ENCODE results near the gene NTRK1.

Gene NTRK1

DNA sequence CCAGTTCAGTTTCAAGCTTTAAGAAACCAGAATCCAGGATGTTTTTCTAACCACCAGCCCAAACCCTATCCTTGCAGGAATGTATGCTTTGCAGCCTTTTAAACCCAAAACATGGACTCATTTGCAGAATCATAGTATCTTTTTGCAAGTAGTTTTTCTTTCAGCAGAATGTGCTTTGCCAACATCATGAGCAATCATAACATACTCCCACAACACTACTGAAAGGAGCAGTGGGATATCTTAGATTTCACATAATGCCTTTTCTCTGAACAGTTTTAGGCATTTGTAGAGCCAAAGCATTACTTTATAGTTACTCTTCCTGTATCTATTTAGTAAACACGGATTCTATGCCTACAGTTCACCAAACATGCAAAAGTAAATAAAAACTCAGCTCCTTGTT, 34.0 kb upstream of the NTRK1 start:
- Histone ChIP-seq H3K79me2 (ENCODE audit: insufficient read depth, low read depth) (no peaks in the 10 kb centered on the region), H3K36me3 (ENCODE audit: insufficient read depth) (no peaks in the 10 kb centered on the region), H3K4me2 (no peak overlapping the region), H3K27ac (no peak overlapping the region), H2AFZ (ENCODE audit: low read depth) (no peak overlapping the region), H3K9ac (no peak overlapping the region), H3K27me3 (ENCODE audit: insufficient read depth, low read depth) (peaks cover 5% of the 10 kb centered on the region; the same call in 1 of the 2 replicates), H3K4me1 (ENCODE audit: low read depth, poor library complexity, severe bottlenecking) (no peaks in the 10 kb centered on the region), H4K20me1 (ENCODE audit: insufficient read depth) (no peaks in the 10 kb centered on the region), H3K4me3 (IDR thresholded peaks at IDR 0.05; ENCODE audit: insufficient read depth, low read depth, low read length) (no peak overlapping the region)
- TF ChIP-seq, protein P1, sequence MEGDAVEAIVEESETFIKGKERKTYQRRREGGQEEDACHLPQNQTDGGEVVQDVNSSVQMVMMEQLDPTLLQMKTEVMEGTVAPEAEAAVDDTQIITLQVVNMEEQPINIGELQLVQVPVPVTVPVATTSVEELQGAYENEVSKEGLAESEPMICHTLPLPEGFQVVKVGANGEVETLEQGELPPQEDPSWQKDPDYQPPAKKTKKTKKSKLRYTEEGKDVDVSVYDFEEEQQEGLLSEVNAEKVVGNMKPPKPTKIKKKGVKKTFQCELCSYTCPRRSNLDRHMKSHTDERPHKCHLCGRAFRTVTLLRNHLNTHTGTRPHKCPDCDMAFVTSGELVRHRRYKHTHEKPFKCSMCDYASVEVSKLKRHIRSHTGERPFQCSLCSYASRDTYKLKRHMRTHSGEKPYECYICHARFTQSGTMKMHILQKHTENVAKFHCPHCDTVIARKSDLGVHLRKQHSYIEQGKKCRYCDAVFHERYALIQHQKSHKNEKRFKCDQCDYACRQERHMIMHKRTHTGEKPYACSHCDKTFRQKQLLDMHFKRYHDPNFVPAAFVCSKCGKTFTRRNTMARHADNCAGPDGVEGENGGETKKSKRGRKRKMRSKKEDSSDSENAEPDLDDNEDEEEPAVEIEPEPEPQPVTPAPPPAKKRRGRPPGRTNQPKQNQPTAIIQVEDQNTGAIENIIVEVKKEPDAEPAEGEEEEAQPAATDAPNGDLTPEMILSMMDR (conservative IDR thresholded peaks at IDR 0.05; ENCODE audit: low read depth, low read length) = no peak

DNA sequence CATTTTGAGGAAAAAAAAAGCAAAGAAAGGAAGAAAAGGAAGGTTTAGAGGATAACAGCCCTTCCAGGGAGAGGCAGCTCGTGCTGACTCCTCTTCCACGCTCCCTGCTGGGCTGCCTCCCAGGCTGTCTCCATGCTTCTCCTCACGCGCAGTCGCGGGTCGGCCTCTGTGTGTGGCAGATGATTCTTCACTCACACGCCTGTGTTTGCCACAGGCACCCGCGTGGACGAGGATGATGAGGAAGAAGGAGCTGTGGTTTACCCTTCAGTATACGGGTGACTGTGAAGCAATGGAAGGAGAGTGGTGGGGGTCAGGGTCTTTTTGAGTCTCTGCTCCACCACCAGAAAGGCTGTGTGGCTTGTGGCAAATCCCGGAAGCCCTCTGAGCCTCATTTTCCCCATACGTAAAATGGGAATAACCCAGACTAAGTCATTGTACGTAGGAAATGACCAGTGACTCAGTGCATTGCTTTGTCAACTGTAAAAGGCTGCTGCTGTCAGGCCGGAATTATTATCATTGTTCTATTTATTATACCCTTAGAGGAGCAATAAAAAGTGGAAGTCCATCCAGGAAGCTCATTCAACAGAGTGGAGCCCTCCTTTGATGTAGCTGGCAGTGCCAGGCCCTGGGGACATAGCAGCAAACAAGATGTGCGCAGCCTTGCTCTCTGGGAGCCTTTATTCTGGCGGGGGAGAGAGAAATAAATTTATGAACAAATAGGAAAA, 32.1 kb upstream of the NTRK1 start:
- no peaks in the 10 kb centered on the region for H3K79me2 ChIP-seq (ENCODE audit: insufficient read depth, low read depth)
- H2AFZ ChIP-seq (ENCODE audit: low read depth) = no peak overlapping the region
- H3K9ac ChIP-seq = no peak overlapping the region
- H3K4me2 ChIP-seq = no peak overlapping the region
- H3K27me3 ChIP-seq (ENCODE audit: insufficient read depth, low read depth) = peaks cover 14% of the 10 kb centered on the region; the same call in 1 of the 2 replicates
- no peaks in the 10 kb centered on the region for H4K20me1 ChIP-seq (ENCODE audit: insufficient read depth)
- TF ChIP-seq, protein P1 (conservative IDR thresholded peaks at IDR 0.05; ENCODE audit: low read depth, low read length) = no peak
- no peak overlapping the region for H3K27ac ChIP-seq
- no peaks in the 10 kb centered on the region for H3K36me3 ChIP-seq (ENCODE audit: insufficient read depth)
- H3K4me1 ChIP-seq (ENCODE audit: low read depth, poor library complexity, severe bottlenecking) = no peaks in the 10 kb centered on the region
- no peak overlapping the region for H3K4me3 ChIP-seq (IDR thresholded peaks at IDR 0.05; ENCODE audit: insufficient read depth, low read depth, low read length)

DNA sequence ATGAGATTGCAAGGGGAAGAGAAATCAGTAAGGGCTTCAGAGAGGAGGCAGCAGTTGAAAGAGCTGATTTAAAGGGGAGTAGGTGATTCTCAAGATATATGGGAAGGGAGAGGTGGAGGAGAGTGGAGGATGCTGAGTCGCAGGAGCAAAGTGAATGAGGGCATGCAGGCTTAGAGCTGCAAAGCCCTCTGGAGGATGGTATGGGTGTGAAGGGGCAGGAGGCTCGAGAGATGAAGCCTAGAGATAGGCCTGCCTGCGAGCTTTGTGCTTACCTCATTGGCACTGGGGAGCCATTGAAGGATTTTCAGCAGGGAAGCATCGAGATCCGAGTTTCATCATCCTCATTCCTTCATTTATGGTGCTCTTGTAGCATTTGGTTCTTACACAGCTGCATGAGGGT, 28.2 kb upstream of the NTRK1 start:
- Histone ChIP-seq H3K27ac (no peak overlapping the region), H2AFZ (ENCODE audit: low read depth) (no peak overlapping the region), H4K20me1 (ENCODE audit: insufficient read depth) (no peaks in the 10 kb centered on the region), H3K4me3 (IDR thresholded peaks at IDR 0.05; ENCODE audit: insufficient read depth, low read depth, low read length) (no peak overlapping the region), H3K9ac (no peak overlapping the region), H3K4me2 (no peak overlapping the region), H3K36me3 (ENCODE audit: insufficient read depth) (no peaks in the 10 kb centered on the region), H3K27me3 (ENCODE audit: insufficient read depth, low read depth) (peaks cover 50% of the 10 kb centered on the region), H3K79me2 (ENCODE audit: insufficient read depth, low read depth) (no peaks in the 10 kb centered on the region), H3K4me1 (ENCODE audit: low read depth, poor library complexity, severe bottlenecking) (no peaks in the 10 kb centered on the region)
- TF ChIP-seq, protein P1 (conservative IDR thresholded peaks at IDR 0.05; ENCODE audit: low read depth, low read length) = no peak

DNA sequence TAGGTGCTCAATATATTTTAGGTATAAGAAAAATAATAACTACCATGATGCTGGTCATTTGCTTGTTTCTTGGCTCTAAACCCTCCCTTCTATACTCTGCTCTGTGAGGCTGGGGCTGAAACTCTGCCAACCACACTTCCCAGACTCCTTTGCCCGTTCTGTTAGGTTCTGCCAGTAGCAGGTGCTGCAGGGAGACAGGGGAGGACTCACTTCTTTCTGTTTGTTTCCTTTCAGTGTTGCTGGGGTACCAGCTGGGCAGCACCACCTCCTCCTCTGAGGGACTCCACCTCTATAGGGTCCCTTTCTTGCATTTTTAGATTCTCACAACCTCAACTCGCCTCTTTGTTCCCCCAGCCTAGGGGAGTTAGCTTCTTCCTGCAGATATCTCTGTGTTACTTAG, 27.1 kb upstream of the NTRK1 start:
- H3K27me3 ChIP-seq (ENCODE audit: insufficient read depth, low read depth) = peaks cover 60% of the 10 kb centered on the region
- H3K27ac ChIP-seq = no peak overlapping the region
- TF ChIP-seq, protein P1 (conservative IDR thresholded peaks at IDR 0.05; ENCODE audit: low read depth, low read length) = no peak
- H3K4me2 ChIP-seq = no peak overlapping the region
- H3K36me3 ChIP-seq (ENCODE audit: insufficient read depth) = no peaks in the 10 kb centered on the region
- no peaks in the 10 kb centered on the region for H3K79me2 ChIP-seq (ENCODE audit: insufficient read depth, low read depth)
- H2AFZ ChIP-seq (ENCODE audit: low read depth) = no peak overlapping the region
- H3K9ac ChIP-seq = no peak overlapping the region
- no peaks in the 10 kb centered on the region for H4K20me1 ChIP-seq (ENCODE audit: insufficient read depth)
- H3K4me1 ChIP-seq (ENCODE audit: low read depth, poor library complexity, severe bottlenecking) = no peaks in the 10 kb centered on the region
- H3K4me3 ChIP-seq (IDR thresholded peaks at IDR 0.05; ENCODE audit: insufficient read depth, low read depth, low read length) = no peak overlapping the region

Data from KMS-11 (cell line).